K562 (cell line): ENCODE data around the gene RSPH1.

Experiments used
- CTCF ChIP-seq, 3 experiments: IDR thresholded peaks in 2 of 3; conservative IDR thresholded peaks in 1 of 3; 2 replicates each; pipeline ENCODE4 v1.5.1; 2011 to 2012; ENCODE audit warnings: low read length in 3 of 3, mild to moderate bottlenecking in 3 of 3, control low read depth in 2 of 3, improper control_type of control experiment in 1 of 3, inconsistent platforms in 1 of 3, low read depth in 1 of 3, mixed read lengths in 1 of 3, moderate library complexity in 1 of 3; ENCODE audit not compliant: insufficient read depth in 2 of 3
- KAT2B ChIP-seq: IDR thresholded peaks from one replicate; pipeline ENCODE4 v1.6.1; 2012; ENCODE audit warnings: low read depth, mild to moderate bottlenecking, control low read depth, inconsistent platforms, low read length, moderate library complexity
- PHB2 ChIP-seq: fragments of 450-650 bp; IDR thresholded peaks from 2 replicates; pipeline ENCODE4 v1.6.1; 2017; ENCODE audit warnings: low read depth
- RFX5 ChIP-seq: IDR thresholded peaks from 2 replicates; pipeline ENCODE4 v1.6.1; 2011; ENCODE audit warnings: low read depth, mild to moderate bottlenecking, improper control_type of control experiment, low read length
- SMC3 ChIP-seq: conservative IDR thresholded peaks from 2 replicates; pipeline ENCODE4 v1.6.1; 2011; ENCODE audit warnings: low read depth, low read length, improper control_type of control experiment; ENCODE audit not compliant: insufficient read depth
- ZBTB7A ChIP-seq: IDR thresholded peaks from 2 replicates; pipeline ENCODE4 v1.6.1; 2011; ENCODE audit warnings: low read depth, mild to moderate bottlenecking, low read length, moderate library complexity, borderline replicate concordance; ENCODE audit not compliant: control insufficient read depth
- ZNF175 ChIP-seq: fragments of 200-800 bp; sonication (Bioruptor generic); IDR thresholded peaks from 2 replicates; pipeline ENCODE4 v1.6.1; 2016; ENCODE audit warnings: low read depth, mild to moderate bottlenecking, missing genetic modification characterization, missing compliant biosample characterization
- ZSCAN29 ChIP-seq: fragments of 450-650 bp; IDR thresholded peaks from 2 replicates; pipeline ENCODE4 v1.6.1; 2017
- TF ChIP-seq, protein P1 (sequence below): sonication (generic); formaldehyde crosslinking; IDR thresholded peaks from 2 replicates; pipeline ENCODE4 v1.9.0; 2022; ENCODE audit warnings: mild to moderate bottlenecking, missing genetic modification reagents
- TF ChIP-seq, protein P2 (sequence below): conservative IDR thresholded peaks from 2 replicates; pipeline ENCODE4 v1.6.1; 2011; ENCODE audit warnings: low read depth, mild to moderate bottlenecking, low read length; ENCODE audit not compliant: control insufficient read depth

DNA sequence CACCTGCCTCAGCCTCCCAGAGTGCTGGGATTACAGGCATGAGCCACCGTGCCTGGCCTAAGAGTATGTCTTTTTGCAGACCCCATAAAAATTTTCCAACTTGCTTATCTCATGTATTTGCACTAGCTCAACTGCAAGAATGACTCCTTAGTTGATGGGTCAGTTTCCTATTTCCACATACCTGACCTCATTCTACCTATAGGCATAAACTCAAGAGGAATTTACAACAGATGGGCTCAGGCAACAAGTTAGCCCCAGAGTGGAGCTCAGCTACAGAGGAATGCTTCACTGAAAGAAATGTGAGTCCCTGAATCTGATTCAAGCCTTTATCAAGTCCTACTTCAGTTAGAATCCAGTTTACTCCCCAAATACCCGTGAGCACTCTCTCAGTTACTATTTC, 12.3 kb upstream of the RSPH1 start:
- TF ChIP-seq RFX5 (no peak), ZSCAN29 (no peak), PHB2 (no peak), ZNF175 (CRISPR knock-in tag) (no peak), CTCF (IDR thresholded peaks at IDR 0.05 in 2 of 3, conservative IDR thresholded peaks at IDR 0.05 in 1 of 3; ENCODE audit: insufficient read depth in 2 of 3, low read depth in 1 of 3, low read length in 3 of 3) (no peak), KAT2B (no peak), SMC3 (no peak), ZBTB7A (no peak)
- TF ChIP-seq, protein P1, sequence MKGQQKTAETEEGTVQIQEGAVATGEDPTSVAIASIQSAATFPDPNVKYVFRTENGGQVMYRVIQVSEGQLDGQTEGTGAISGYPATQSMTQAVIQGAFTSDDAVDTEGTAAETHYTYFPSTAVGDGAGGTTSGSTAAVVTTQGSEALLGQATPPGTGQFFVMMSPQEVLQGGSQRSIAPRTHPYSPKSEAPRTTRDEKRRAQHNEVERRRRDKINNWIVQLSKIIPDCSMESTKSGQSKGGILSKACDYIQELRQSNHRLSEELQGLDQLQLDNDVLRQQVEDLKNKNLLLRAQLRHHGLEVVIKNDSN (CRISPR knock-in tag), result no peak
- TF ChIP-seq, protein P2, sequence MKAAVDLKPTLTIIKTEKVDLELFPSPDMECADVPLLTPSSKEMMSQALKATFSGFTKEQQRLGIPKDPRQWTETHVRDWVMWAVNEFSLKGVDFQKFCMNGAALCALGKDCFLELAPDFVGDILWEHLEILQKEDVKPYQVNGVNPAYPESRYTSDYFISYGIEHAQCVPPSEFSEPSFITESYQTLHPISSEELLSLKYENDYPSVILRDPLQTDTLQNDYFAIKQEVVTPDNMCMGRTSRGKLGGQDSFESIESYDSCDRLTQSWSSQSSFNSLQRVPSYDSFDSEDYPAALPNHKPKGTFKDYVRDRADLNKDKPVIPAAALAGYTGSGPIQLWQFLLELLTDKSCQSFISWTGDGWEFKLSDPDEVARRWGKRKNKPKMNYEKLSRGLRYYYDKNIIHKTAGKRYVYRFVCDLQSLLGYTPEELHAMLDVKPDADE, result no peak
